Astrocyte of the spinal cord (primary cell): ENCODE results near the gene EIF5A.

Experiments used
- DNase-seq: peaks from one replicate; pipeline ENCODE4 v3.0.0; 2011; ENCODE audit warnings: low read depth, low spot score
- H3K4me3 ChIP-seq: 2 replicates; pipeline ENCODE4 v1.5.1; 2011; ENCODE audit warnings: low read depth, mild to moderate bottlenecking, low read length, moderate library complexity
- CTCF ChIP-seq: IDR thresholded peaks from 2 replicates; pipeline ENCODE4 v1.5.1; 2012; ENCODE audit warnings: low read depth, mild to moderate bottlenecking, low read length, inconsistent platforms
- in situ Hi-C: cut with HindIII; loops from 2 replicates; pipeline ENCODE4 v1.10.0; 2017; ENCODE audit warnings: low sequenced_read_pairs

EIF5A gene

DNA sequence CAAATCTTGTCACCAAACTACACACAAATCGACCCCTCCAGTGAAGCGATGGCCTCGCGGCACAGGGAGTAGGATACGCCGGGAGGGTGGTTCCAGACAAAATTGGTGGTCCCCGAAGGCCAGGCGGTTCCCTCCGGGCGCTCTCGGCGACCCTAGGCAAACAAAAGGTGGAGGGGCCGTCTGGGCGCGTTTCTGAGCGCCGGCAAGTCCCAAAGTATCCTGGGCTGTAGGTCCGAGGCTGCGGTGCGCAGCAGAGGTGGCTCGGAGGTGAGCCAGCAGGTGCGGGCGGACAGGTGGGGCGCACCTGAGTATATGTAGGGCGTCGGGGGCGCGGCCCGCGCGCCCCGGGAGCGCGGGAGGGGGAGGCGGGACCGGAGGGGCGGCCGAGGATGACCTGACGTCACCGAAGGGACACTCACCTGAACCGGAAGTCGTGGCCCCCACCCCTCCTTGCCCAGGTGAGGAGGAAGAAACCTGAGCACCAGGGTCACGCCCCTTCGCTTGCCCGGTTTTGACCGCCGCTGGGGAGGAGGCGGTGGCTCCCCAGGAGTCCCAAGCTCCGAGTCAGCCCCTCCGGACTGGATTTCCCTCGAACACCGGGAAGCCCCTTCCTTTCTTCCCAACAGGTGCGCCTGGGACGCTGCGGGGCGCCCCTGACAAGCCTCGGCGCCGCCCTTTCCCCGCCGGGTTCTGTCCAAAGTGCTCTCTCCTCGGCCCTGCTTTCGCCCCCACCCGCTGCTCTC lies 45.1 kb upstream of the EIF5A start, which contains the start of gene CLDN7:
Gene CLDN7 (minus strand): TSS at position 287 of the 743 bp plus-strand sequence. CDS start 435 bp downstream, outside the sequence.
- DNase-seq, result no peak
- in situ Hi-C loops, result no loop called here
- TF ChIP-seq CTCF, result no peak
- H3K4me3 ChIP-seq, result peak within 1 kb of the TSS; percentile 27

DNA sequence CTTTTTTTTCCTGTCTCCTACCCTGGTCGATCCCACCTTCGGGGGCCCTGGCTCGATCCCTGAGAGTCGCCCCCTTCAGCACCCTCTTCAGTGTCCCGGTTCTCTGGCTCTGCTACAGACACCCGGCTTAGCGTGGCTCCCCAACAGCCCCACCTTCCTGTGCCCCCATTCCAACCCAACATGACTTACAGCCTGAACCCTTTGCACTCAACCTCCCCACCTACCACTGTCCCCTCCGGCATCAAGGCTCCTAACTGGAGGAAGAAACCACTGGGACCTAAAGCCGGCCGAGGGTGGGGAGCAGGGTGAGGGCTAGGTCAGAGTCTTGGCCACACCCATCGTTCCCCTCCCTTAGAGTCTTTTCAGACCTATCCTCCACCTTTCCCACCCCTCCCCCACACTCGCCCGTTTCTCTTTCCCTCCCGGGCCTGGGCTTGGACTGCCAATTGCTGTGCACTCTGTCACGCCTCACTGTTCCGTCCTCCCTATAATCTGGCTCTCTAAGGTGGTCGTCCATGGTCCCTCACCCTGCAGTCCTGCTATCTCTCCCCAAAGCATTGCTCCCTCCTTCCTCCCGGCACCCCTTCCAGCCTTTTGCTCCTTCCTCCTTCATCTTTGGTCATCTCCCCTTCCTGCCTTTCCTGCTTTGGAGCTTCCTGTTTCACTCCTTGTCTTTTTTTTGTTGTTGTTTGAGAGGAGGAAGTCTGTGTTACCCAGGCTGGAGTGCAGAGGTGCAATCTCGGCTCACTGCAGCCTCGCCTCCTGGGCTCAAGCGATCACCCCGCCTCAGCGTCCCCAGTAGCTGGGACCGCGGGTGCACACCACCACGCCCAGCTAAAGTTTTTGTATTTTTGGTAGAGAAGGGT lies 44.3 kb upstream of the EIF5A start:
- TF ChIP-seq CTCF, result no peak
- in situ Hi-C loops, result no loop called here
- DNase-seq, result no peak
- no peak overlapping the region for H3K4me3 ChIP-seq

DNA sequence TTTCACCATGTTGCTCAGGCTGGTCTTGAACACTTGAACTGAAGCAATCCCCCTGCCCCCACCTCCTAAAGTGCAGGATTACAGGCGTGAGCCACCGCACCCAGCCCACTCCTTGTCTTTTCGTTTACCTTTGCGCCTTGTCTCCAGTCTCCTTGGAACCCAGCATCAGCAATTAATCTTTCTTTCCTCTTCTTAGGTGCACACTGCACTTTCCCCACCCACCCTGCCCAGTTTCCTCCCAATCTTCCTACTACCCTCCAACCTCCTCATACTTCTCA lies 43.7 kb upstream of the EIF5A start:
- TF ChIP-seq CTCF, result no peak
- in situ Hi-C loops, result no loop called here

DNA sequence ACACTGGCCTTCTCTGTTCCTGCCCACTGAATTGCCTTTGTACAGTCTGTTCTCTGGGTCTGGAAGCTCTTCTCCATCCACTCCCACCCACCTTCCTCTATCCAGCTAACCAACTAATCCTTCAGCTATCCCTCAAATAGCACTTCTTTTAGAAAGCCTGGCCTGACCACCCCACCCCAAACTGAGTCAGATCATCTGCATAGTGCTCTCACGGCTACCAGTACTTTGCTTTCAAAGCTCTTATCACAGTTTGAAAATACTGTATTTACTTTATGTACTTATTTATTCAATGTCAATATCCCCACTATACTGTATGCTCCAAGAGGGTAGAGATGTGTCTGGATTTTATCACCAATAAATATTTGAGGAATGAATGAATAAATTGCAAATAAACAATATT lies 40.6 kb upstream of the EIF5A start:
- in situ Hi-C loops, result no loop called here
- DNase-seq, result no peak
- no peak overlapping the region for H3K4me3 ChIP-seq
- TF ChIP-seq CTCF, result no peak

More for the DNA sequence above, 43.7 kb upstream of the EIF5A start:
- DNase-seq, result no peak
- H3K4me3 ChIP-seq, result no peak overlapping the region

GRCh38 chr17:7279448-7279847 lies 28.0 kb upstream of the EIF5A start:
- in situ Hi-C loops, result no loop called here
- no peak for TF ChIP-seq CTCF
- no peak for DNase-seq
- H3K4me3 ChIP-seq, result no peak overlapping the region

DNA sequence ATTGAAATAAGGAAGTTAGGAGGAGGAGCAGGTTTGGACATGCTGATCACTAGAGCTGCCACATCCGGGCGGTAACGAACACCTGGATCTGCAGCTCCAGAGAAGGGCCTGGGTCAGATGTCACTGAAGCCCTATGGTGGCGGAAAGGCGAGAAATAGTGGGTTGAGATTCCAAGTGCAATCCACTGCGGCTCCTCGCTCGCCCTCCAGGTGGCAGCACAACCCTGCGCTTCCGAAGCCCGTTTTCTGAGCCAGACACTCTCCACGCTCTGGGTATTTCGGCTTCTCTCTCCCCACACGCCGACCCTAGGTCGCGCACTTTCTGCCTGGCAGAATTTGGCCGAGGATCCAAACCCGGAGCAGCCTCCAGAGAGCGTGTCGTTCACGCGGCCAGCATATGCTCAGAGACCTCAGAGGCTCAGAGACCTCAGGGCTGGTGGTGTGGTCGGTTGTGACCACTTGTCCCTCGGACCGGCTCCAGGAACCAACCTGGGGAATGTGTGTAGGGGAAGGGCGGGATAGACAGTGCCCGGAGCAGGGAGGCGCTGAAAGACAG lies 26.8 kb upstream of the EIF5A start:
- H3K4me3 ChIP-seq, result peak overlapping the region; percentile 36
- in situ Hi-C loops, result no loop called here
- DNase-seq, result peak; percentile 72
- peak; percentile 95 for TF ChIP-seq CTCF
